ENCODE measurements around the gene LUZP1. TPM values are rescaled to one million over a fixed set of nuclear protein-coding genes. Genes with fewer than 3 reads are reported as not detected.

The LUZP1 gene
- total and polyA plus RNA-seq, 8 donors, result 22.9 to 32.5 (median 29.8) TPM

DNA sequence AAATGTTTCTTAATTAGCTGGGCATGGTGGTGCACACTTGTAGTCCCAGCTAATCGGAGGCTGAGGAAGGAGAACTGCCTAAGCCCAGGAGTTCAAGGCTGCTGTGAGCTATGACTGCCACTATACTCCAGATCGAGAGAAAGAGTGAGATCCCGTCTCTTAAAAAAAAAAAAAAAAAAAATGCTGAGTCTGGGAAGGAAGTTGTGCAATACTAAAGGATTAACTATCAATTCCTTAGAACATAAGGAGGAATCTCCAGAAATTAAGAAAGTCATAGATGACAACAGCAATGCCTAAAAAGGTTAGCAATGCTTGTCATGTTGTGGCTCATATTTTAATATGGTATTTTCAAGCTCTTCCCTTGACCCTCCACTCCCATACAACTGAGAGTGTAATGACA lies 5.3 kb downstream of the LUZP1 start:
- ATAC-seq, result no peak
- no peak overlapping the region for H3K4me3 ChIP-seq
- TF ChIP-seq, protein P1, sequence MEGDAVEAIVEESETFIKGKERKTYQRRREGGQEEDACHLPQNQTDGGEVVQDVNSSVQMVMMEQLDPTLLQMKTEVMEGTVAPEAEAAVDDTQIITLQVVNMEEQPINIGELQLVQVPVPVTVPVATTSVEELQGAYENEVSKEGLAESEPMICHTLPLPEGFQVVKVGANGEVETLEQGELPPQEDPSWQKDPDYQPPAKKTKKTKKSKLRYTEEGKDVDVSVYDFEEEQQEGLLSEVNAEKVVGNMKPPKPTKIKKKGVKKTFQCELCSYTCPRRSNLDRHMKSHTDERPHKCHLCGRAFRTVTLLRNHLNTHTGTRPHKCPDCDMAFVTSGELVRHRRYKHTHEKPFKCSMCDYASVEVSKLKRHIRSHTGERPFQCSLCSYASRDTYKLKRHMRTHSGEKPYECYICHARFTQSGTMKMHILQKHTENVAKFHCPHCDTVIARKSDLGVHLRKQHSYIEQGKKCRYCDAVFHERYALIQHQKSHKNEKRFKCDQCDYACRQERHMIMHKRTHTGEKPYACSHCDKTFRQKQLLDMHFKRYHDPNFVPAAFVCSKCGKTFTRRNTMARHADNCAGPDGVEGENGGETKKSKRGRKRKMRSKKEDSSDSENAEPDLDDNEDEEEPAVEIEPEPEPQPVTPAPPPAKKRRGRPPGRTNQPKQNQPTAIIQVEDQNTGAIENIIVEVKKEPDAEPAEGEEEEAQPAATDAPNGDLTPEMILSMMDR (IDR thresholded peaks at IDR 0.05), result no peak
- no peaks in the 10 kb centered on the region for H3K36me3 ChIP-seq
- no peak for DNase-seq
- H3K27ac ChIP-seq, result no peak overlapping the region
- H3K4me1 ChIP-seq, result peaks cover 6 to 53% of the 10 kb centered on the region in 2 donors
- no peaks in the 10 kb centered on the region for H3K9me3 ChIP-seq
- intact Hi-C loops (cut with DNase I), result no loop called here
- no peaks in the 10 kb centered on the region for H3K27me3 ChIP-seq

DNA sequence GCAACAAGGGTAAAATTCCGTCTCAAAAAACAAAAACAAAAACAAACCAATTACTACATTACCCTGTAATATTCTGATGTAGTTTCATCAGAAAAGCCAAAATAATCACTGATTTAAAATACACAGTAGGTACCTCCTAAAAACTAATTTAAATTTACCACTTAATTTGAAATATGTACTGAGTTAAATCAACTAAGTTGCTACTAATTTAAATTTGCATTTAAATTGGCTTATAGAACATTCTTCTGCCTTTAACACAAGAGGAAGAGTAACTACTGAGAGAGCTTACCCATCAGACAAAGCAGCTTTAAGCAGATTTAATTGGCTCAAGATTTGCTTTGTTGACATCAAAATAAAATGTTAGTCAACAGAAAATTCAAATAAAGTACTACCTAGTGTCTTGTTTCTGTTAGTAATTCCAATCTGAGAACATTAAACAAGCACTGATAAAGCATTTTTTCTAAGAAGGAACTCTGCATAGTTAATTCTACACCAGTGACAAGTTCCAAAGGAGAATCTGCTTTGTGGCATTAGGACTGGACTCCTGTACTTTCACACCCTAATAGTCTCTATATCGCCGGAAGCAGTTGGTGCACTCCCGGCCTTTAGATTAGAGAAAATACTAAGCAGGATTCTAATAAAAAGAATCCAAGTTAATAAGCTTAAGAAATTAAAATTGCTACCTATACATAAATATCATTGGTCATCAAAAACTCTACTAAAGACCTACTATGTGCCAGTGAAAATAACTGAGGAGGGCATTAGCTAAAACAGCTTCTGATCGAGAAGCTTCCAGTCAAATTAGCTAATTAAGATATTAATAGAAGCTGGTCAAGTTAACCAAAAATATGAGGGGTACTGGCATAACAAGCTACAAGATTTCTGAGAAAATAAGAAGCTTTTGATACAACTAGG lies 8.4 kb downstream of the LUZP1 start:
- no peak for DNase-seq
- intact Hi-C loops (cut with DNase I), result no loop called here
- Histone ChIP-seq H3K4me3 (no peak overlapping the region), H3K36me3 (no peaks in the 10 kb centered on the region), H3K27me3 (no peaks in the 10 kb centered on the region), H3K4me1 (peaks cover 0 to 34% of the 10 kb centered on the region in 2 donors), H3K27ac (no peak overlapping the region), H3K9me3 (no peaks in the 10 kb centered on the region)
- TF ChIP-seq, protein P1 (IDR thresholded peaks at IDR 0.05), result no peak
- no peak for ATAC-seq

DNA sequence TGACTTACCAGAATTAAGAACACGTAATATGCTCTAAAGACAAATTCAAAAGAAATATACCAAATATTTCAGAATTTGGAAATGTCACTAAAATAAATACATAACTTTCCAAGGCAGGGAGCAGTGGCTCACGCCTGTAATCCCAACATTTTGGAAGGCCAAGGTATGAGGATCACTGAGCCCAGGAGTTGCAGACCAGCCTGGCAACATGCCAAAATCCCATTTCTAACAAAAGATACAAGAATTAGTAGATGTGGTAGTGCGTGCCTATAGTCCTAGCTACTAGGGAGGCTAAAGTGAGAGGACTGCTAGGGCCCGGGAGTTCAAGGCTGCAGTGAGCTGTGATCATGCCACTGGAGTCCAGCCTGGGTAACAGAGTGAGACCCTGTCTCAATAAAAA lies 11.7 kb downstream of the LUZP1 start:
- H3K9me3 ChIP-seq, result no peaks in the 10 kb centered on the region
- no peaks in the 10 kb centered on the region for H3K36me3 ChIP-seq
- H3K4me1 ChIP-seq, result peaks cover 0 to 9% of the 10 kb centered on the region in 2 donors
- ATAC-seq (no peak), DNase-seq (no peak)
- H3K27me3 ChIP-seq, result no peaks in the 10 kb centered on the region
- no peak overlapping the region for H3K4me3 ChIP-seq
- no peak overlapping the region for H3K27ac ChIP-seq
- TF ChIP-seq, protein P1 (IDR thresholded peaks at IDR 0.05), result no peak
- intact Hi-C loops (cut with DNase I), result no loop called here

DNA sequence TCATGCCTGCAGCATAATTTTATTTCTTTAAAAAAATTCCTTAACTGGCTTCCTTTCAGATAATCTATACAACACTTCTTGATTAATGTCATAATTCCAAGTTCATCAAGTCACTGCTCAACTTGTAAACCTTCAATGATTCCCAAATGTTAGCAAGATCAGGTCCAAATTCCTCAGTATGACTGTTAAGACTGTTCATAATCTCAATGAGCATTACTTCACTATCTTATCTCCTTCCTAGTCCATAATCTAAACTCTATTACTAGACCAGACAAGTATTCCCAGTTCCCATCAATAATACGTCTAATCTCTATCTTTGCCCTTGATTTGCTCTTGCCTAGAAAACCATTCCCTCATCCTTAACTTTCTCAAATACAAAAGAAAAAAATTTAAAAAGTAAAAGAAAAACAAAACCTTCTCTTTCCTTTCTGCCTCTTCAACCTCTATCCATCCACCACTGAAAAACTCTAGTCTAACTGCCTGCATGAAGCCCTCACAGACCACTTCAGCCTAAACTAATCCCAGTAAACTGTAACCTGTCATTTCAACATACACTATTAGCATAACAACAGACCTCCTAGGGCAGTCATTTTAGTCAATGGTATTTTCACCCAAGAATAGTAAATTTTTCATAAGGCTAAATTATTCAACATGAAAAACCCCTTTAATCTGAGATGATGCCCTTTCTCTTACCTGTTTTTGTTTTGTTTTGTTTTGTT lies 15.5 kb downstream of the LUZP1 start:
- Histone ChIP-seq H3K36me3 (no peaks in the 10 kb centered on the region), H3K4me3 (no peak overlapping the region), H3K27ac (no peak overlapping the region), H3K27me3 (no peaks in the 10 kb centered on the region), H3K4me1 (peaks cover 6 to 11% of the 10 kb centered on the region in 2 donors), H3K9me3 (no peaks in the 10 kb centered on the region)
- DNase-seq (no peak), ATAC-seq (no peak)
- TF ChIP-seq, protein P1 (IDR thresholded peaks at IDR 0.05), result no peak
- intact Hi-C loops (cut with DNase I), result no loop called here

DNA sequence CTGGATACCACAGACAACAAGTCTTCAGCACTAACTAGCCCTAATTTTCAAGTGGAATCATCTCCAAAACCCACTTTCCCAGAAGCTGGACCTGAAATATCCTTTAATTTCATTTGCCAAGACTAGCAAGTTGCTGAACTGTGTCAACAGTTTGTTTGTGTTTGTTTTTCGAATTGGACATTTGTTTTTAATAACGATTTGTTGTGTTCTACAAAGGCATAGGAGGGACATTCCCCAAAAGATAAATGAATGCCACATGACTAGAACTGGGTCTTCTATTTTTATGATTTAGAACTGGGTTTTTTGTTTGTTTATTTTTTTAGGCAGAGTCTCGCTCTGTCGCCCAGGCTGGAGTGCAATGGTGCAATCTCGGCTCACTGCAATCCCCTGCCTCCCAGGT lies 17.9 kb downstream of the LUZP1 start:
- Histone ChIP-seq H3K4me1 (peaks cover 6 to 10% of the 10 kb centered on the region in 2 donors), H3K27ac (no peak overlapping the region), H3K4me3 (no peak overlapping the region), H3K27me3 (no peaks in the 10 kb centered on the region), H3K9me3 (no peaks in the 10 kb centered on the region), H3K36me3 (no peaks in the 10 kb centered on the region)
- TF ChIP-seq, protein P1 (IDR thresholded peaks at IDR 0.05), result no peak
- DNase-seq (no peak), ATAC-seq (no peak)
- intact Hi-C loops (cut with DNase I), result no loop called here

All from left lung (tissue), 10 donors.